ENCODE data around the gene ALPL.

DNA sequence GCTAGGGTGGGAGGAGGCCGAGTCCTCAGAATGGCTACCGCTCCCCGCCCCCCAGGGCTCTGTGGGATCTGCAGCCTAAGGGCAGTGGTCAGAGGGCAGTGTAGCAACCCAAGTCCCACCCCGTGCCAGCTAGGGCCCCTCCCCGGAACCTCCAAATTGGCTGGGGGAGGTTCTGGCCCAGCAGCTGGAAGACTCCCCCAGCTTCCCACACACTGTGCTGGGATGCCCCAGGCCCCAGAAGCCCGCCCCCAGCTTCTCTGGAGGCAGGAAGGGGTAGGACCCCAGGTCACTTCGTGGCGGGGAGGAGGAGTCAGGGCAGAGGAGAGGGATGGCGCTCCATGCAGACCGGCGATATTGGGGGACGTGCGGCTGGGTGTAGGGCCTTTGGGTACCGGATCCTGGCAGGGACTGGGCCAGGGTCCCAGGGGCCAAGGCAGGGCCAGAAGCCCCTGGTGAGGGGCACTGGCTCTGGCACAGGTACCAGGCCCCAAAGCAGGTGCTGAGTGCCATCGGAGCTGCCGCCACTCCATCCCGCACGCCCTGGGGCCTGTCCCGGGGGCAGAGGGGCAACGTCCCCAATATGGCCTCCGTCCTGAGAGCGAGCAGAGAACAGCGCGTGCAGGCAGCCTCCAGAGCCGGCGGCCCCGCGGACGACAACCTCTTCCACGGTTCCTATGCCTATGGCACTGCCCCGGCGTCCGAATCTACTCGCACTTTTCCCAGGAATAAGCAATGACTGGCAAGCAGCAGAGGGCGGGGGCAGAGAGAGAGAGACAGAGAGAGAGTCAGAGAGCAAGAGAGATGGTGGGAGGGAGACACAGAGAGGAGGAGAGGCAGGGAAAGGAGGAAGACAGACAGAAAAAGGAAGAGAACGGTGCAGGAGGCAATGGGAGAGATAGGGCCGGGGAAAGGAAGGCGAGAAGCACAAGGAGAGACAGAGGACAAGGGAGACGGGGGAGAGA, 94.2 kb downstream of the ALPL start:
- TF ChIP-seq, protein P1, sequence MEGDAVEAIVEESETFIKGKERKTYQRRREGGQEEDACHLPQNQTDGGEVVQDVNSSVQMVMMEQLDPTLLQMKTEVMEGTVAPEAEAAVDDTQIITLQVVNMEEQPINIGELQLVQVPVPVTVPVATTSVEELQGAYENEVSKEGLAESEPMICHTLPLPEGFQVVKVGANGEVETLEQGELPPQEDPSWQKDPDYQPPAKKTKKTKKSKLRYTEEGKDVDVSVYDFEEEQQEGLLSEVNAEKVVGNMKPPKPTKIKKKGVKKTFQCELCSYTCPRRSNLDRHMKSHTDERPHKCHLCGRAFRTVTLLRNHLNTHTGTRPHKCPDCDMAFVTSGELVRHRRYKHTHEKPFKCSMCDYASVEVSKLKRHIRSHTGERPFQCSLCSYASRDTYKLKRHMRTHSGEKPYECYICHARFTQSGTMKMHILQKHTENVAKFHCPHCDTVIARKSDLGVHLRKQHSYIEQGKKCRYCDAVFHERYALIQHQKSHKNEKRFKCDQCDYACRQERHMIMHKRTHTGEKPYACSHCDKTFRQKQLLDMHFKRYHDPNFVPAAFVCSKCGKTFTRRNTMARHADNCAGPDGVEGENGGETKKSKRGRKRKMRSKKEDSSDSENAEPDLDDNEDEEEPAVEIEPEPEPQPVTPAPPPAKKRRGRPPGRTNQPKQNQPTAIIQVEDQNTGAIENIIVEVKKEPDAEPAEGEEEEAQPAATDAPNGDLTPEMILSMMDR (IDR thresholded peaks at IDR 0.05): no peak
- TF ChIP-seq POLR2A (IDR thresholded peaks at IDR 0.05): no peak

All from uterus (tissue), 2 donors.